ENCODE measurements around the gene CROCC.
"Not testable (repeated sequence)": the region's sequence is repeated elsewhere in the genome, so short reads cannot be mapped to it uniquely, and the experiment has no call there.

CROCC gene

DNA sequence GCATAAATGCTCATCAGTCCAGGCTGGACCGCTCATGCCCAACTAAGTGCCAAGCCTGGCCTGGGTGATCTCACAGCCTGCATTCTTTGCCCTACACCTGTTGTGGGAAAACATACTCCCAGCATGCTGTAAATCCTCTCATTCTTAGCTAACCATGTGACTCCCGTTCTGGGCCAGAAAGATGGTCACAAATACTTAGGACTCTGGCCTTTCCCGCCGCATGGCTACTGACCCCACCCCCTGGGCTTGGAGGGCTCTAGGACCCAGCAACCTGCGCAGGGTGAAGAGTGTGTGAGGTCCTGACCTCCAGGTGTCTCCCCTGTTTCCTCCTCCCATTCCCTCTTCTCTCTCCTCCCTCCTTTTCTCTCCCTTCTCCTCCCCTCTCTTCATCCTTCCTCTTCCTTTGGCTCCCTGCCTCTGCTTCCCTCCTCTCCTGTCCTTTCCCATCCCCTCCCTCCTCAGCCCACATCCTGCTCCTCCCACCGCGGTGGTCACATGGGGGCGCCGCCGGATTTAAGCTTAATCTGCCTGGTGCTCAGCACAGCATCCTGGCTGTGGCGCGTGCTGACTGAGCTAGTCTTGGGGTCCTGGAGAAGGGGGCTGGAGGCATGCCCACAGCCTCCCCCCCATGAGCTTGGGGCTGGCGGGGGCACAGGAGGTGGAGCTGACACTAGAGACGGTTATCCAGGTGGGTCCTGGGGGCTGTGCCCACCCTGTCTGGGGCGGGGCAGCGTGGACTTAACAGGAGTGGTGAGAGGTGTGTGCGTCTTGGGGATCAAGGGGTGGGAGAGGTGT, at the start of gene CROCC:
Gene CROCC (plus strand): TSS at position 541 of the 795 bp plus-strand sequence. CDS start 88 bp downstream, at position 629.
- peak; percentile 35 for DNase-seq (ENCODE audit: low spot score)

- peak; percentile 34 for DNase-seq (ENCODE audit: low spot score)
These were observed 49.3 kb upstream of the CROCC start for GRCh38 chr1:16872152-16873075.

DNA sequence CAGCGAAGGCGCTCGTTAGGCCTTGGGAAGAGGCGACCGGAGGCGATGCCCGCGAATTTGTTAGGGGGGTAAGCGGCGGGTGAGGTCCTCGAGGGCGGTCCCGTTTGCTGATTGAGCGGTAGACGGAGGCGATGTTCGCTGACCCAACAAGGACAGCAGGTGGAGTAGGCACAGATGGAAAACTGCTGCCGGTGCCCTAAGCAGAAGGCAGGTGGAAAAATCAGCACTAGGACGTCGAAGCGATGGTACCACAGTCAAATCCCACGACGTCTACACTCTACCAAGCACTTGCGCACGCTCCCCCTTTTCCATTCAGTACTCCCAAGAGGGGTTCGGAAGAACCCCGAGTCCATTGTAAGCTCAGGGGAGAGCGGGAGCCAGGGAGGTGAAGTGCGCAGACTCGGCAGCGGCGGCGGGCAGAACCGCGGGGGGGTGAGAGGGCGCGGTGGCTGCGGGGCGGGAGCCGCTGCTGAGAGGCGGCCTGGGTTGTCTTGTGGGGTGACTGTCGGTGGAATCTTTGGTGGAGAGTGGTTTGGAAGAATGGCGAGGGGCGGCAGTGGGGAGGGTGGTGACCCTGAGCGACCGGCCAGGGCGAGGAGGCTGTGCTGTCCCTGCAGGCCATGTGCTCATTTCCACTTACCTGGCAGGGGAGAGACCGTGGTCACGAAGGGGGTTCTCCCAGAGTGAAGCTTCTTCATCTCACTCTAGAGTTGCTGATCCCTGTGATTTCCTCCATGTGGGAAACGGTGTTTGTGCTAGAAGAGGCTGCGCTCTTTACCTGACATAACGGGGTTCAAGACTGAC, 48.5 kb upstream of the CROCC start:
- DNase-seq (ENCODE audit: low spot score): not testable (repeated sequence)

DNA sequence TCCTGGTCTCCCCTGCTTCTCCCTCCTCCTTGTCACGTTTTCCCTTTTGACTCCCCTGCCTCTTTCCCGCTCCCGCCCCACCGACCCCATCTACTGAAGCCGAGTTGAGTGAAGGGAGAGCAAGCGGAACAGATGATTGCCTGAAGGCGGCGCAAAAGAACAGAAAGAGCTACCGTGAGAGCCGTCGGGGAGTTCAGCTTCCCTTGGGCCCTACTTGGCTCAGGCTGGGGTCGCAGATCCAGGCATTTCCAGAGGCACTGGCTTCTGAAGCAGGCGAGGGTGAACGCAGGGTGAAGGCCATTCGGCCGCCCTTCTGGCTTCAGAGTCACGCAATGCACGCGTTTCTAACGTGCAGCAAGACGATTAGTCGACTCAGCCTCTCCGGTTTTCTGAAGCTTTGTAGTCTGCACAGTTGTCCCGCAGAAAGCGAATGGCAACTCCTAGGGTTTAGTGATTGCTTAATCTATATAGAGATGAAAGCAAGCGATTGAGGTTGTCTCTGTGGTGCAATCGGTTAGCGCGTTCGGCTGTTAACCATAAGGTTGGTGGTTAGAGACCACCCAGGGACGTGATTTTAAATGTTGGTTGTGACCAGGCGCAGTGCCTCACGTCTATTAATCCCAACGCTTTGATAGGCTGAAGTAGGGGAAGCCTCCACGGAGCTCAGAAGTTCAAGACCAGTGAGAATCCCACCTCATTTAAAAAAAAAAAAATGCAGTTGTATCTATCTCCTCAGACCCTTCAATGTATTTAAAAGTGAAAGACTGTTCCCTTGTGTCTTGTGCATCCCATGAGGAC, 46.6 kb upstream of the CROCC start:
- not testable (repeated sequence) for DNase-seq (ENCODE audit: low spot score)

- not testable (repeated sequence) for DNase-seq (ENCODE audit: low spot score)
These were observed 40.0 kb upstream of the CROCC start for GRCh38 chr1:16881742-16882141.

GRCh38 chr1:16882986-16883385, 38.7 kb upstream of the CROCC start:
- DNase-seq (ENCODE audit: low spot score): no peak

DNA sequence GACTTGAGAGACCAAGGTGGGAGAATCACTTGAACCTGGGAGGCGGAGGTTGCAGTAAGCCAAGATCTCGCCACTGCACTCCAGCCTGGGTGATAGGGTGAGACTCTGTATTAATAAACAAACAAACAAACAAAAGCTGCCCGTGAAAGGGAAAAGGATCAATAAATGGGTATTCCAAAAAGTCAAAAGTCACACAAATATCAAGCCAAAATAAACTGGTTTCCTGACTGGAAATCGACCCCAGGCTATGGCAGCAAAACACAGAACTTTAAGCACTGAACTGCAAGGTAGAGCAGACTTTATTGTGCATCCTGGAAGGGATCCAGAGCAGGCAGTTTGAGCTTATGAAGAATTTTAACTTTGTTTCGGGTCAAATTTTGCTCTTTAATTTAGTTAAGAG, 37.2 kb upstream of the CROCC start:
- not testable (repeated sequence) for DNase-seq (ENCODE audit: low spot score)

- no peak for DNase-seq (ENCODE audit: low spot score)
These were observed 34.7 kb upstream of the CROCC start for GRCh38 chr1:16886860-16887605.

DNA sequence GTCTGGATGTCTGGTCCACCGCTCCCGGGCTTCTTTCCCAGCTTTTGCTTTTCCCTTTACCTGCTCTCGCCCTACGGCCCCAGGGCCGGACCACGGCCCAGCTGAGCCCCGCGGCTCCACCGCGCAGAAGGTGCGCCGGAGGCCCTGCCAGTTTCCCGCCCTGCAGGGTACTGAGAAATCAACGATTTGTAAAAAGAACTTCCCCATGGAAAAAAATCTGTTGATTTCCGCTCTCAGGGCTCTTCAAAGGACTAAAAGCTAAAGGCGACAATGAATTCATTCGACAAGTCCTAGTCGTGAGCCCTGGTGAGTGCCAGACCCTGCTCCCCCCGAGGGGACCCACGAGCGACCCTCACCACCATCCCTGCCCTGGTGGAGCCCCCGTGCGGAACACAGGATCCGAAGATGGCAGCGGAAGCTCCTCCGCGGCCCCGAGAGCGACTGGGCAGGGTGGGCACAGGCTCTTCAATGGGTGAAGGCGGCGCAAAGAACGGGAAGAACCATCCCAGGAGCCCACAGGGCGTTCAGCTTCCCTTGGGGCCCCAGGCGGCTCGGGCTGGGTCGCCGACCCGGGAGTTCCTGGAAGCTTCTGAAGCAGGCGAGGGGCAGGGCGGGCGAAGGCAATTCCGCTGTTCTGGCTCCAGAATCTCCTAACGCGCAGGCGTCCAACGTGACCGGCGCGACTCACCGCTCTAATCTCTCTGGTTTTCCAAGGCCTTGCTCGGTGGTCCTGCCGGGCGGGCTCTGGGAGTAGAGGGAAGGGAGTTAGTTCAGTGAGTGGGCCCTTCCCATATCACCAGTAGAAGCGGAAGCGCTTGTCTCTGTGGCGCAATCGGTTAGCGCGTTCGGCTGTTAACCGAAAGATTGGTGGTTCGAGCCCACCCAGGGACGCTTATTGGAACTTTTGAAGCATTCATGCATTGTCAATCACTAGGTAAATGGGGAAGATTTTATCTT, 32.6 kb upstream of the CROCC start:
- peak; percentile 87 for DNase-seq (ENCODE audit: low spot score)

DNA sequence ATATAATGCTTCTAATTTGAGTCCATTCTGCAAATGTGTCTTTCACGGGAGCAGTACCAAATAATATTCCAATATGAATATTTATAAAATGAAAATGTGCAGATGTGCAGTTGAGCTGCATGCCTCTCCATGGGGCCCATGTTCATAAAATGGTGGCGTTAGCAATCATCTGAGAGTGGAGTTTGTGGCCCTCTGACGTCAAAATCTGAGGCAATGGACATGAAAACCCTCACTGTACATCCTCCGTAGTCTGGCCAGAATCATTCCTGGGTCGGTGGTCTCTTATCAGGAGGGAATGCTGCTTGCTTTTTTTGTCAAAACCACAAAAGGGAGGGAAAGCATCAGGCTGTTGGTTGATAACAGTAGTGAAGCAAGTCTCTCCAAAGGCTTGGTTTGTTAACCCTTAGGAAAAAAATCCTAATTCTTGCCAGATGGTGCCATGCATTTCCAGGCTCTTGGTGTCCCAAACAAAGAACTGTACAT, 31.2 kb upstream of the CROCC start:
- not testable (repeated sequence) for DNase-seq (ENCODE audit: low spot score)

GRCh38 chr1:16891057-16891456, 30.7 kb upstream of the CROCC start:
- DNase-seq (ENCODE audit: low spot score): not testable (repeated sequence)

DNA sequence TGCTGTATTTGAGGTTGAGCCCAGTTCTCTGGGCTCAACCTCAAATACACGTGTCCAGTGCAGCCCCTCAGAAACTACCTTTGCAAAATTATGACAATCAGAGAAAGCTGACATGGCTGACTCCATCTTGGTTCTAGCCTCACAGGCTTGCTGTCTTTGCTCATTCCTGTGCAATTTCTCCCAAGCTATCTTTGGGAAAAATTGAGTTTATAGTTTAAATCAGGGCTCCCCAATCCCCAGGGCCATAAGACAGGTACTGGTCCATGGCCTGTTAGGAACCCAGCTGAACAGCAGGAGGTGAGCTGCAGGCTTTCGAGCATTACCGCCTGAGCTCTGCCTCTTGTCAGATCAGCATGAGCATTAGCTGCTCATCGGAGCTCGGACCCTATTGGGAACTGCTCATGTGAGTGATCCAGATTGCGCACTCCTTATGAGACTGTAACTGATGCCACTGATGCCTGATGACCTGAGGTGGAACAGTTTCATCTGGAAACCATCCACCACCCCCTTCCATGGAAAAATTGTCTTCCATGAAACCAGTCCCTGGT, 28.7 kb upstream of the CROCC start:
- not testable (repeated sequence) for DNase-seq (ENCODE audit: low spot score)

- DNase-seq (ENCODE audit: low spot score): not testable (repeated sequence)
These were observed 27.9 kb upstream of the CROCC start for GRCh38 chr1:16893796-16894195.

DNA sequence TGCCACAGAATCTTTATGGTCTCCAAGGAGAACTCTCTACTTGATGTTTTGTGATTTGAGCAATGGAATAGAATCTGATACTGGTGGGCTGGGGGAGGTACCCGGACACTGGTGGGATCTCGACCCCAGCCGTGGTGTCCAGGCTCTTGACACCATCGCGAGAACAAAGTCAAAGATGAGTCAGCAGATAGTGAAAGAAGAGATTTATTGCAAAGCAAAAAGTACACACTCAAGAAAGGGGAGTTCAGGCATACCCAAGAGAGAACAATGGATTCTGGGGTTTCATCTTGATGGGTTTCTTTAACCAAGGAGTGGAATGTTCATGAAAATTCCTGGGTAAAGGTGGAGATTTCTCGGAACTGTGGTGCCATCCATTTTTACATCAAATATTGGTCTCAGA, 27.4 kb upstream of the CROCC start:
- not testable (repeated sequence) for DNase-seq (ENCODE audit: low spot score)

GRCh38 chr1:16895233-16895597, 26.5 kb upstream of the CROCC start:
- DNase-seq (ENCODE audit: low spot score): not testable (repeated sequence)

DNA sequence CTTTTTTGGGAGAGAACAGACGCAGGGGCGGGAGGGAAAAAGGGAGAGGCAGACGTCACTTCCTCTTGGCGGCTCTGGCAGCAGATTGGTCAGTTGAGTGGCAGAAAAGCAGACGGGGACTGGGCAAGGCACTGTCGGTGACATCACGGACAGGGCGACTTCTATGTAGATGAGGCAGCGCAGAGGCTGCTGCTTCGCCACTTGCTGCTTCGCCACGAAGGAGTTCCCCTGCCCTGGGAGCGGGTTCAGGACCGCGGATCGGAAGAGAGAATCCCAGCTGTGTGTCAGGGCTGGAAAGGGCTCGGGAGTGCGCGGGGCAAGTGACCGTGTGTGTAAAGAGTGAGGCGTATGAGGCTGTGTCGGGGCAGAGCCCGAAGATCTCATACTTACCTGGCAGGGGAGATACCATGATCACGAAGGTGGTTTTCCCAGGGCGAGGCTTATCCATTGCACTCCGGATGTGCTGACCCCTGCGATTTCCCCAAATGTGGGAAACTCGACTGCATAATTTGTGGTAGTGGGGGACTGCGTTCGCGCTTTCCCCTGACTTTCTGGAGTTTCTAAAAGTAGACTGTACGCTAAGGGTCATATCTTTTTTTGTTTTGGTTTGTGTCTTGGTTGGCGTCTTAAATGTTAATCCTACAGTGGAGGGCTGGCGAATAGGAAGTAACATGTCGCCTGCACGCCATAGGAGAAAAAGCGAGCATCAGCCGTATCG, 26.0 kb upstream of the CROCC start, which contains the start of gene RNU1-2:
Gene RNU1-2 (plus strand): TSS at position 383 of the 718 bp plus-strand sequence.
- DNase-seq (ENCODE audit: low spot score): peak; percentile 82

GRCh38 chr1:16896316-16897055, 25.2 kb upstream of the CROCC start:
- DNase-seq (ENCODE audit: low spot score): peak; percentile 21
